Muscle layer of duodenum (tissue), 2 donors: ENCODE measurements around the gene SPTA1.

Experiments
- H3K27ac ChIP-seq: one replicate; pipeline ENCODE4 v1.7.0; 2013; ENCODE audit warnings: mild to moderate bottlenecking, low read length
- H3K27me3 ChIP-seq: one replicate; pipeline ENCODE4 v1.7.0; 2013; ENCODE audit warnings: low read depth, mild to moderate bottlenecking, control low read depth, low read length
- H3K36me3 ChIP-seq, 2 donors: one replicate each; pipeline ENCODE4 v1.7.0; 2013; ENCODE audit warnings: low read length in 2 of 2, control low read depth in 1 of 2, mild to moderate bottlenecking in 1 of 2; ENCODE audit not compliant: insufficient read depth in 2 of 2, control insufficient read depth in 1 of 2
- H3K4me1 ChIP-seq, 2 donors: one replicate each; pipeline ENCODE4 v1.7.0; 2013; ENCODE audit warnings: low read length in 2 of 2, mild to moderate bottlenecking in 2 of 2, control low read depth in 1 of 2, moderate library complexity in 1 of 2; ENCODE audit not compliant: insufficient read depth in 2 of 2, control insufficient read depth in 1 of 2
- H3K4me3 ChIP-seq, 2 donors: one replicate each; pipeline ENCODE4 v1.7.0; 2013; ENCODE audit warnings: low read length in 2 of 2, low read depth in 1 of 2, mild to moderate bottlenecking in 1 of 2
- H3K9me3 ChIP-seq, 2 donors: one replicate each; pipeline ENCODE4 v1.7.0; 2013; ENCODE audit warnings: low read length in 2 of 2, control low read depth in 1 of 2, mild to moderate bottlenecking in 1 of 2; ENCODE audit not compliant: control insufficient read depth in 1 of 2
- donor health status: healthy.

The SPTA1 gene

DNA sequence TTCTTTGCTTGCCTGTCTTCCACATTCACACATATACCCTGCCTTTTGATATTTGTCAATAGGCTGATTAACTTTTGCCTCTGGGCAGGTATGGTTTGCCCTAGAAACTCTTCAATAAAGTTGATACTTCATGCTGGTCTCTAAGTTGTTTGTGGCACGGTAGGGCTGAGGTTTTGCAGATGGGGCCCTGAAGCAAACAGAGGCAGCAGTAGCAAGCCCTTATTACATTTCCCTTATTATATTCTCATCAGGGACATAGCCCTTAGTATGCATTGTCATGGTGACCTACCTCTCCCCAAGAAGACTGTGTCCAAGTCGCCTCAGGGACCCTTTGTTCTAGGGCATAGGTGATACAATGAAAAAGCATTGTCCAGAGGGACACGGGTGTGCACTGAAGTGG lies 116.0 kb downstream of the SPTA1 start, which contains the start of gene OR6P1:
TSS of gene OR6P1 (minus strand) at position 101 of the 400 bp plus-strand sequence. CDS start 6,976 bp downstream, outside the sequence.
- H3K4me3 ChIP-seq: no peak within 1 kb of the TSS
- no peak within 1 kb of the TSS for H3K27ac ChIP-seq
- no peaks in the 10 kb centered on the region for H3K4me1 ChIP-seq
- H3K9me3 ChIP-seq: no peaks in the 10 kb centered on the region
- H3K36me3 ChIP-seq: no peaks in the 10 kb centered on the region
- no peaks in the 10 kb centered on the region for H3K27me3 ChIP-seq

DNA sequence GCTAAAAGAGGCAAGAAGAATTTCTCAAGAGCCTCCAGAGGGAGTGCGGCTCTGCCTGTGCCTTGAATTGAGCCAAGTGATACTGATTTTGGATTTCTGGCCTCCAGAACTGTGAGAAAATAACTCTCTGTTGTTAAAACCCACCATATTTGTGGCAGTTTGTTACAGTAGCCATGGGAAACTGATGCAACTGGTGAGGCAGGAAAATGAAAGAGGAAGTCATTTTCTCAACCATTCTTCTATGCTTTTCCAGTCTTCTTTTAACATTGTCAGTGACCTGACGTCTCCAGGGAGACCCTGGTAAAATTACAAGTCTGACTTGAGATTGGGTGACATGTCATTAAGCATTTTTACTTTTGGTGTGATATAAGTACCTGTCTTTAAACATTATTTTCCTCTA lies 121.9 kb downstream of the SPTA1 start:
- no peaks in the 10 kb centered on the region for H3K36me3 ChIP-seq
- no peaks in the 10 kb centered on the region for H3K4me1 ChIP-seq
- no peak overlapping the region for H3K27ac ChIP-seq
- H3K4me3 ChIP-seq: no peak overlapping the region
- no peaks in the 10 kb centered on the region for H3K27me3 ChIP-seq
- no peaks in the 10 kb centered on the region for H3K9me3 ChIP-seq

DNA sequence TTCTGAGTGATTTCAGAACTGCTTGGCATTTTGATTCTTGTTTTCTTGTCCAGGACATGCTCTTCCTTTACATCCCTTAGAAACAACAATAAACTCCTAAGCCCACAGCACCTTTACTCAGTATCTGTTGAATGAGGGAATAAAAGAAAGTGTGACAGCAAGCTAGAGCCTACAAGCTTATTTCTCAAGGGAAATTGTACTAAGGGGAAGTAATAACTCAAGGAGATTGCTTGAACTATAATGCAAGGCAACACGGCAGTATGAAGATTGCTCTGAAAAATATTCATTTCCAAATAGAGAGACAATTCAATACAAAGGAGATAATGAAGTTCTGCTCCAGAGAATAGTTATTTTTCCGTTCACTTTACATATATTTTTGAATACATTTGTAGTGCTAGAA lies 122.7 kb downstream of the SPTA1 start:
- Histone ChIP-seq H3K36me3 (no peaks in the 10 kb centered on the region), H3K27me3 (no peaks in the 10 kb centered on the region), H3K9me3 (no peaks in the 10 kb centered on the region), H3K4me1 (no peaks in the 10 kb centered on the region), H3K27ac (no peak overlapping the region), H3K4me3 (no peak overlapping the region)
